A673 (cell line): ENCODE measurements around the gene ZNF865. TPM values are rescaled to one million over a fixed set of nuclear protein-coding genes. Genes with fewer than 3 reads are reported as not detected.

Experiments used
- BruUV-seq: library from RNA; stranded (reverse); fragments of 400-500 nt; replicated peaks from 2 replicates; lab custom pipeline; 2021; lab: Mats Ljungman, UMichigan
- CTCF ChIA-PET: fragments of 300-600 bp; sonication (Branson Sonifier 250); formaldehyde crosslinking; loops from one replicate; lab custom pipeline; 2022; ENCODE audit warnings: antibody characterized with exemption; lab: Charles Lee
- POLR2A ChIA-PET: fragments of 300-600 bp; sonication (Branson Sonifier 250); formaldehyde crosslinking; loops from one replicate; lab custom pipeline; 2022; ENCODE audit warnings: antibody characterized with exemption; ENCODE audit not compliant: low non-redundant PET; lab: Charles Lee
- DNase-seq: peaks from one replicate; pipeline ENCODE4 v3.0.0-alpha.2; 2015; ENCODE audit warnings: low spot score
- H3K27ac ChIP-seq: fragments of 200-600 bp; sonication (generic); 2 replicates; pipeline ENCODE4 v1.5.1; 2016; ENCODE audit warnings: mixed run types, low read depth, mild to moderate bottlenecking, mixed read lengths, antibody characterized with exemption, low read length; ENCODE audit not compliant: poor library complexity, severe bottlenecking
- H3K27me3 ChIP-seq: fragments of 200-600 bp; sonication (generic); replicated peaks from 2 replicates; pipeline ENCODE4 v1.6.1; 2017; ENCODE audit warnings: mixed run types, low read depth, mild to moderate bottlenecking, mixed read lengths, antibody characterized with exemption, low read length; ENCODE audit not compliant: insufficient read depth, poor library complexity
- H3K36me3 ChIP-seq: fragments of 200-600 bp; sonication (generic); 2 replicates; pipeline ENCODE4 v1.6.1; 2016; ENCODE audit warnings: mixed run types, mild to moderate bottlenecking, mixed read lengths, antibody characterized with exemption, low read length; ENCODE audit not compliant: insufficient read depth, poor library complexity, severe bottlenecking
- H3K4me1 ChIP-seq: fragments of 200-600 bp; sonication (generic); 2 replicates; pipeline ENCODE4 v1.6.1; 2017; ENCODE audit warnings: mixed run types, mild to moderate bottlenecking, mixed read lengths, antibody characterized with exemption, low read length; ENCODE audit not compliant: insufficient read depth, poor library complexity, severe bottlenecking
- H3K4me3 ChIP-seq: fragments of 200-600 bp; sonication (generic); 2 replicates; pipeline ENCODE4 v1.5.1; 2016; ENCODE audit warnings: low read depth, mixed run types, mild to moderate bottlenecking, mixed read lengths, low read length; ENCODE audit not compliant: poor library complexity, severe bottlenecking
- H3K9me3 ChIP-seq: fragments of 200-600 bp; sonication (generic); 2 replicates; pipeline ENCODE4 v1.6.1; 2016; ENCODE audit warnings: mixed run types, low read depth, mild to moderate bottlenecking, mixed read lengths, antibody characterized with exemption, low read length; ENCODE audit not compliant: poor library complexity, severe bottlenecking
- CTCF ChIP-seq: fragments of 300-800, 200-600 bp; sonication (generic); conservative IDR thresholded peaks from 2 replicates; pipeline ENCODE4 v1.5.1; 2017; ENCODE audit warnings: low read depth, mild to moderate bottlenecking, antibody characterized with exemption, low read length, moderate library complexity, mixed read lengths
- EZH2 ChIP-seq: fragments of 200-600 bp; sonication (generic); IDR thresholded peaks from 2 replicates; pipeline ENCODE4 v1.6.1; 2017; ENCODE audit warnings: borderline replicate concordance, low read depth, mild to moderate bottlenecking, mixed read lengths, antibody characterized with exemption, low read length; ENCODE audit not compliant: poor library complexity, severe bottlenecking
- intact Hi-C: fragments of 100-400 bp; cut with micrococcal nuclease; formaldehyde crosslinking; loops from one replicate; pipeline ENCODE4 v1.10.0; 2022; ENCODE audit not compliant: unreplicated experiment
- total RNA-seq: library from RNA; stranded (reverse); gene quantifications from 2 replicates; pipeline ENCODE4 v1.2.3, GENCODE V29; 2021

Gene ZNF865
- total RNA-seq, 1 experiment from 2014 or later = 16.1 TPM

- peak within 1 kb of the TSS; percentile 81 for H3K4me3 ChIP-seq
- peaks cover 13% of the 10 kb centered on the region for H3K36me3 ChIP-seq
- ChIA-PET POLR2A (no interaction called here), CTCF (interaction anchor here (0.6 to 1.0 kb wide), 2 partner anchors 17 to 500 kb away, joined by 3 read pairs; partner anchors contain the start of gene ZNF784)
- H3K27me3 ChIP-seq = no peaks in the 10 kb centered on the region
- peaks cover 24% of the 10 kb centered on the region for H3K4me1 ChIP-seq
- DNase-seq = peak; percentile 87
- BruUV-seq = no TSS peak
- TF ChIP-seq EZH2 (no peak), CTCF (no peak)
- intact Hi-C loops = no loop called here
- no peaks in the 10 kb centered on the region for H3K9me3 ChIP-seq
- H3K27ac ChIP-seq = peak within 1 kb of the TSS; percentile 90
Observed at GRCh38 chr19:55640577-55641425, 35.4 kb downstream of the ZNF865 start, which contains the start of gene ZNF580. Gene ZNF580, plus strand, starts transcription at chr19:55641002. Its CDS starts 1,507 bp downstream, at chr19:55642509.

GRCh38 chr19:55641426-55642152, 36.1 kb downstream of the ZNF865 start:
- BruUV-seq = no TSS peak
- POLR2A ChIA-PET = no interaction called here
- CTCF ChIA-PET = interaction anchor here (0.6 kb wide), 1 partner anchor 499 kb away, joined by 3 read pairs; no protein-coding TSS in a partner anchor
- intact Hi-C loops = no loop called here
- H3K9me3 ChIP-seq = no peaks in the 10 kb centered on the region
- peaks cover 21% of the 10 kb centered on the region for H3K4me1 ChIP-seq
- H3K36me3 ChIP-seq = peaks cover 13% of the 10 kb centered on the region
- H3K27me3 ChIP-seq = no peaks in the 10 kb centered on the region
- H3K4me3 ChIP-seq = peak overlapping the region; percentile 81
- peak overlapping the region; percentile 90 for H3K27ac ChIP-seq
- DNase-seq = peak; percentile 55
- no peak for TF ChIP-seq EZH2
- TF ChIP-seq CTCF = no peak

GRCh38 chr19:55642153-55643002, 36.9 kb downstream of the ZNF865 start:
- BruUV-seq = no TSS peak
- peaks cover 27% of the 10 kb centered on the region for H3K4me1 ChIP-seq
- peak overlapping the region; percentile 90 for H3K27ac ChIP-seq
- TF ChIP-seq CTCF (no peak), EZH2 (no peak)
- H3K9me3 ChIP-seq = no peaks in the 10 kb centered on the region
- H3K36me3 ChIP-seq = peaks cover 13% of the 10 kb centered on the region
- peak overlapping the region; percentile 81 for H3K4me3 ChIP-seq
- ChIA-PET CTCF (interaction anchor here (1.3 kb wide), 1 partner anchor 12 kb away, joined by 3 read pairs; no protein-coding TSS in a partner anchor), POLR2A (no interaction called here)
- intact Hi-C loops = no loop called here
- peak; percentile 42 for DNase-seq
- no peaks in the 10 kb centered on the region for H3K27me3 ChIP-seq
